NCI-H1105 treated with DMSO at 0.1 percent for 48 hours (cell line): ENCODE measurements around the gene ITPA.
A peak's percentile ranks its signal among the peaks of the same experiment; 100 is the strongest.

Experiments
- DNase-seq: peaks from one replicate; lab custom pipeline; 2025; lab: John Stamatoyannopoulos, UW

Gene ITPA

DNA sequence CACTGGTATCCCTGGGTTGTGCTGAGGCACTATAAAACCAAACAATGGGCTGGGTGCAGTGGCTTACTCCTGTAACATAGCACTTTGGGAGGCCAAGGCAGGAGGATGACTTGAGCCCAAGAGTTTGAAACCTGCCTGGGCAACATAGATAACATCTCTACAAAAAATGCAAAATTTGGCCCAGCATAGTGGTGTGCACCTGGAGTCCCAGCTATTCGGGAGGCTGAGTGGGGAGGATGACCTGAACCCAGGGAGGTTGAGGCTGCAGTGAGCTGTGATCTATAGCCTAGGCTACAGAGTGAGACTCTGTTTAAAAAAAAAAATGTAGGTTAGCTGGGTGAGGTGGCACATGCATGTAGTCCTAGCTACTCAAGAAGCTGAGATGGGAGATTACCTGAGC, 37.4 kb downstream of the ITPA start:
- no peak for DNase-seq

DNA sequence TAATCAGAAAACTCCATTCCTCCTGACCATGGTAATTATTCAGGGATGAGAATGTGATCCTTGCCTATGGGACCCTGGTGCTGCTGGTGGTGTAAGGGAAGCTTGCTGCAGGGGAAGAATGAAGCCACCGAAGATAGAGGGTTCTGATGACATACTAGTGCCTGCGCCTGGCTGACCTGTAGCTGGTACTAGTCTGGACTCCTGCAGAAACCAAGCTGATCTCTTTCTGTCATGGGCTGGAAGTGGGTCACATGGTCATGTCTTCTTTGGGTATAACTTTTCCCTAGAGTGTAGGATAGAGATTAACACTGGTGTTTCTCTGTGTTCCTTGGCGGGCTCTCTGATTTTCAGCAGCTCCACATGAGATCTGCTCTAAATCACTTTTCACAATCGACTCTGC, 38.3 kb downstream of the ITPA start:
- no peak for DNase-seq

DNA sequence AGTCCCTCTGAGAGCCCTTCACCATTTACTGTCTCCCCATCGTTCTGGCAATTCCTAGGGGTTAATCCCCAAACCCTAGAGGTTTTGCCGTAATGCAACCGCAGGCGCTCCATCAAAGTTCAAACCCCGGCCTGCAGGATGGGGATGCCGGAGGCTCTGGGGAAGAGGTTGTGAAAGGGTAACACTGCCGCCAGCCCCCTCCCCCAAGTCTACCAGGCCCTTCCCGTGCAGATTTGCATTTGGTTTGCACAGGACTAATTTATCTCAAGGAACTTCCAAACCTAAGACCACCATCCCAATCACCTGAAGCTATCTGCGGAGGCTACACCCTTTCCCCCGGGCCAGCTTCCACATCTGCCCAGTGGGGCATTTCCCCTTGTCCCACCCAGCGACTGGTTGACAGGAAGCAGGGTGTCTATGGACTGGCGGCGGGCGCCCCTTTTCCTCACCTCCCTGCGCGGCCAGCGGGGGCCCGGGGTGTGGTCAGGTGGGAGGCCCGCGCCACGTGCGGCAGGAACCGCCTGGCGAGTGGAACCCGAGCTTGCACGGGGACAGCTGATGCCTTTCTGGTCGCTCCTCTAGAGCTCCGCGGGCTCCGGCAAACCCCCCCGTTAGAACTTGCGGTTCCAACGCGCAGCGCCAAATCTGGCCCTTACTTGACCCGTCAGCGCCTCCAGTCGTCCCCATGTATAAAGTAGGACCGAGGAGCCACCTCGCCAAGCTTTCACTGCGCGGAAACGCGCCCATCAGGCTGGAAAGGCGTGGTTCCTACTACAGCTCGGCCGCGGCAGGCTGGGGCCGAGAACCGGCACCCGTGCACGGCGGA, 39.1 kb downstream of the ITPA start:
- peak; percentile 15 for DNase-seq

DNA sequence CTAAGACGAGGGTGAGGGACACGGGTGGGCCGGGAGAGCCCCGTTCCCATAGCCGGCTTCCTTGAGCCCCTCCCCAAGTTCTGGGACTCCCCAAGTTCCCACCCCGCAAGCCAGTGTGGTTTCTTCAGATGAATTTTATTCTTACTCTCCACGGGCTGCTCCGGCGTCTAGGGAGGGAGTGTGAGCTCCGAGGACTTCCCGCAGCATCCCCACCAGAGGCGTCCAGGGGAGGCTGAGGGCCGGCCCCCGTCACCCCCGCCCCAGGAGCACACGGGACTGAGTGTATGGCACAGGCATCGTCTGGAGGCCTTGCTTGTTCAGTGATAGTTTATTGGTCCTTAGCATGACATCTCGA, 39.7 kb downstream of the ITPA start:
- no peak for DNase-seq

DNA sequence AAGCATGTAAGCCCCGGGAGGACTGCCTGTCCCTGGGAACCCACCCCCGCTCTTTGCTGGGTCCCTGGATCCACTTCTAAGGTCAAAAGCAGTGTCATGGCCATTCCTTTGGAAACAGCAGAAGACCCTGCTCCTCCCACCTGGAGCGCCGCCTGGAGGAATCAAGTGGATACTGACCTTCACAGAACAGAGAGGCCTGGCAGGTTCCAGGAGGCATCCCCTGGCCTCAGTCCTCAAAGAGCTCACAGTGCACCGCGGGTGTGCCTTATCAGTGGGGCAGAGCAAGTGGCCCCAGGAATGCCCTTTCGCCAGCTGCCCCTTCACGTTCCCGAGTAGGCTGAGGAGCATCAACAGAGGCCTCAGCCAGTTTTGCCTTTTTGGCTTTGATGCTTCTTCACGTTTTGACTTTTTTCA, 40.8 kb downstream of the ITPA start:
- DNase-seq = no peak

DNA sequence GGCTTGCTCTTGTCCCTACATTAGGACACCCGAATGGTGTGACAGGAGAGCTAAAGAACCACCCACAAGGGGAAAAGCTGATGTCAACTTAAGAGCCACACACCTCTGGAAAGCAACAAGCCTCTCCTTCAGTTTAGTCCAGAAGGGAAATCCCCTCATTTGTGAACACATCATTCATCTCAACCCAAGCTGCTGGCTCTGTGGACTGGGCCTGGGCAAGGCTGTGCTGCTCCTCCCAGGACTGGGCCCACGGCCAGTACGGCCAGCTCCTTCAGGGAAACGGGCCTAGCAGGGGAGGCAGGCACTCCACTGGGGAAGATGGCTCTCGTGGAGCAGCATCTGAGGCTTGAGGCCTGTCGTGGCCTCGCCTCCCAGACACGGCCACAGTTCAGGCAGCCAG, 42.5 kb downstream of the ITPA start:
- no peak for DNase-seq

DNA sequence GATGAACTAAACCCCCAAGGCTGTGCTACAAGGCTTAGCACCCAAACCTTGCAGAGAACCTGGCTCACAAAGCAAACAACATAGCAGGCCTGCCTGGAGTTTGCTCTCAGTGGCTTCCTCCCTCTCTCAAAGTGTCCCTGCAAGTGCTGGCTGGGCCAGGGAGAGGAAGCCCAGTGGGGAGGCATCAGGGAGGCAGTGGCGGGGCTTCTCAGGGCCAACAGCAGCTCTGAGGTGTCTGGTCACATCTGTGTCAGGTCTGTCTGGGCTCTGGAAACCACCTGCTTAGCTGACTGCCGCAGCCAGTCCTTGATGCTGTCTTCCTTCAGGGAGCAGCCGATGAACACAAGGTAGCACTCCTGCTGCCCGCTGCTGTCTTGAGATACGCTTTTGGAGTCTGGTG, 46.4 kb downstream of the ITPA start:
- no peak for DNase-seq

DNA sequence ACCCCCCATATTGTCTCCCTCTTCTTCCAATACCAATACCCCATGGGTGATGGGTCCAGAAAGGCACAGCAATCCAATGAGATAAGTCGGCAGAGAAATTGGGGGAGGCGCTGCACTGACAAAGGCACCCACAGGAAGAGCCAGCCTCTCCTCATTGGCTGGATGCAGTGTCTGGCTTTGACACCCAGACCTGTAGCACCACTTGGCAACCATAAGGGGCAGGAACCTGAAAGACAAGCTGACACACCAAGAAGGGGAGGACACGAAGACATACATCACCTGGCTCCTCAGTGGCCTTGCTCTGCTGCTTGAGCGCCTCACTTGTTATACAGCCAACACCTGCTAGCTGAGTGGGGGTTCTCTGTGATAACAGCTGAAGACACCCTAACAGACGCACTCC, 49.1 kb downstream of the ITPA start:
- no peak for DNase-seq

DNA sequence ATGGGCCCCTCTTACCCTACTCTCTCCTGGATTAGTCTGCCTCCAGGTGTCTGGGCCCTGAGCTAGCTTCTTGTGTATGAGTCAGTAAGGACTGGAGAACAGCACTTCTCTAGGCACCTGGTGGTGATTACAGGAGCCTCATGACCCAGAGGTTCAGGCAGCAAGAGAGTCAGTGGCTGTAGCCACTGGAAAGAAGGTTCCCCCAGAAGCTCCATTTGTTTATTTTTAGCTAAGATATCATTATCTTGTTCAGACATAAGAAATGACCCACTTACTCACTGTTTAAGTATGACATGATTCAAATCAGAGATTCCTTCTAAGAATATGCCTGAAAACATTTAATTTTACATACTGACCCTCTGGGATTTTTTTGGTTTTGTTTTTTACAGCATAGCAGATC, 53.3 kb downstream of the ITPA start:
- DNase-seq = no peak

DNA sequence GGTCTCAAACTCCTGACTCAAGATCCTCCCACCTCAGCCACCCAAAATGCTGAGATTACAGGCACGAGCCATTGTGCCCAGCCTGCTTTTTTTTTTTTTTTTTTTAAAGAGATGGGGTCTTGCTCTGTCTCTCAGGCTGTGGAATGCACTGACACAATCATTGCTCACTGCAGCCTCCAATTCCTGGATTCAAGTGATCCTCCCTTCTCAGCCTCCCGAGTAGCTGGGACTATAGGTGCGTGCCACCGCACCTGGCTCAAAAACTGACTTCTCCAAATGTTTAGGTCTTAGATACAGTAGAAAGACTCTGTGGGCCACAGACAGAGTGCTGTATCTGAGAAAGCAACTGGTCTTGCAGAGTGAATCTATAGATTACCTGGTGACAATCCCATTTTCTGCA, 60.8 kb downstream of the ITPA start:
- DNase-seq = no peak

DNA sequence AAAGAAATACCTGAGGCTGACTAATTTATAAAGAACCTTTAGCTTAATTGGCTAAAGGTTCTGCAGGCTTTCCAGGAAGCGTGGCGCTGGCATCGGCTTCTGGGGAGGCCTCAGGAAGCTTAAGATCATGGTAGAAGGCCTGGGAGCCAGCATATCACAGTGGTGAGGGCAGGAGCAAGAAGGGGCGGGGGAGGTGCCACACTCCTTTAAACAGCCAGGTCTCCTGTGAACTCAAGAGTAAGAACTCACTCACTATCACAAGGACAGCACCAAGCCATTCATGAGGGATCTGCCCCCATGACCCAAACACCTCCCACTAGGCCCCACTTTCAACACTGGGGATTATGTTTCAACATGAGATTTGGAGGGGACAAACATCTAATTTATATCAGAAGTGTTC, 64.1 kb downstream of the ITPA start:
- no peak for DNase-seq
